Activated naive CD8-positive, alpha-beta T cell treated with anti-CD3 and anti-CD28 coated beads for 36 hours (primary cell): ENCODE measurements around the gene SSPN. TPM values are rescaled to one million over a fixed set of nuclear protein-coding genes. Genes with fewer than 3 reads are reported as not detected.

Experiments used
- DNase-seq: peaks from one replicate; pipeline ENCODE4 v3.0.0; 2021
- H3K27ac Mint-ChIP-seq: one replicate; pipeline ENCODE4 v1.8.0; 2022; ENCODE audit warnings: mild to moderate bottlenecking, moderate library complexity, mixed read lengths
- H3K27me3 Mint-ChIP-seq: one replicate; pipeline ENCODE4 v1.8.0; 2022; ENCODE audit warnings: mild to moderate bottlenecking, mixed read lengths
- H3K36me3 Mint-ChIP-seq: one replicate; pipeline ENCODE4 v1.8.0; 2021; ENCODE audit warnings: mild to moderate bottlenecking, mixed read lengths
- H3K4me1 Mint-ChIP-seq: one replicate; pipeline ENCODE4 v1.8.0; 2021; ENCODE audit warnings: mixed read lengths
- H3K4me3 Mint-ChIP-seq: one replicate; pipeline ENCODE4 v1.8.0; 2022; ENCODE audit warnings: mild to moderate bottlenecking, moderate library complexity, mixed read lengths
- H3K9me3 Mint-ChIP-seq: one replicate; pipeline ENCODE4 v1.8.0; 2022; ENCODE audit warnings: mixed read lengths
- total RNA-seq, 2 experiments: library from RNA; stranded (reverse); gene quantifications; one replicate each; pipeline ENCODE4 v1.2.3, GENCODE V29; 2021

Gene SSPN
- total RNA-seq, 2 experiments from 2014 or later, result not detected

- H3K27me3 Mint-ChIP-seq, result peaks cover 13% of the 10 kb centered on the region
- no peak for DNase-seq
- H3K27ac Mint-ChIP-seq, result no peak overlapping the region
- no peak overlapping the region for H3K4me3 Mint-ChIP-seq
- no peaks in the 10 kb centered on the region for H3K4me1 Mint-ChIP-seq
- H3K36me3 Mint-ChIP-seq, result no peaks in the 10 kb centered on the region
- no peaks in the 10 kb centered on the region for H3K9me3 Mint-ChIP-seq
Observed at GRCh38 chr12:26172946-26173552, 22.3 kb upstream of the SSPN start.

- peaks cover 20% of the 10 kb centered on the region for H3K27me3 Mint-ChIP-seq
- H3K36me3 Mint-ChIP-seq, result no peaks in the 10 kb centered on the region
- no peaks in the 10 kb centered on the region for H3K9me3 Mint-ChIP-seq
- DNase-seq, result no peak
- no peak overlapping the region for H3K27ac Mint-ChIP-seq
- no peaks in the 10 kb centered on the region for H3K4me1 Mint-ChIP-seq
- H3K4me3 Mint-ChIP-seq, result no peak overlapping the region
Observed at GRCh38 chr12:26176725-26177124, 18.6 kb upstream of the SSPN start.

GRCh38 chr12:26177283-26177682, 18.1 kb upstream of the SSPN start:
- Mint-ChIP-seq H3K4me1 (no peaks in the 10 kb centered on the region), H3K4me3 (no peak overlapping the region), H3K27ac (no peak overlapping the region), H3K36me3 (no peaks in the 10 kb centered on the region), H3K27me3 (peaks cover 23% of the 10 kb centered on the region), H3K9me3 (no peaks in the 10 kb centered on the region)
- no peak for DNase-seq

- H3K36me3 Mint-ChIP-seq, result no peaks in the 10 kb centered on the region
- H3K27ac Mint-ChIP-seq, result no peak overlapping the region
- no peaks in the 10 kb centered on the region for H3K4me1 Mint-ChIP-seq
- H3K27me3 Mint-ChIP-seq, result peaks cover 26% of the 10 kb centered on the region
- H3K4me3 Mint-ChIP-seq, result no peak overlapping the region
- DNase-seq, result no peak
- no peaks in the 10 kb centered on the region for H3K9me3 Mint-ChIP-seq
Observed at GRCh38 chr12:26179826-26180225, 15.5 kb upstream of the SSPN start.

- Mint-ChIP-seq H3K9me3 (no peaks in the 10 kb centered on the region), H3K36me3 (no peaks in the 10 kb centered on the region), H3K27ac (no peak overlapping the region), H3K4me1 (no peaks in the 10 kb centered on the region), H3K27me3 (peaks cover 25% of the 10 kb centered on the region), H3K4me3 (no peak overlapping the region)
- DNase-seq, result no peak
Observed at GRCh38 chr12:26182377-26182776, 13.0 kb upstream of the SSPN start.

- no peaks in the 10 kb centered on the region for H3K4me1 Mint-ChIP-seq
- no peak overlapping the region for H3K27ac Mint-ChIP-seq
- no peak overlapping the region for H3K4me3 Mint-ChIP-seq
- H3K36me3 Mint-ChIP-seq, result no peaks in the 10 kb centered on the region
- peaks cover 44% of the 10 kb centered on the region for H3K27me3 Mint-ChIP-seq
- no peaks in the 10 kb centered on the region for H3K9me3 Mint-ChIP-seq
- DNase-seq, result no peak
Observed at GRCh38 chr12:26185532-26186320, 9.6 kb upstream of the SSPN start.

GRCh38 chr12:26187014-26187798, 8.2 kb upstream of the SSPN start:
- Mint-ChIP-seq H3K27ac (no peak overlapping the region), H3K4me3 (no peak overlapping the region), H3K9me3 (no peaks in the 10 kb centered on the region)

GRCh38 chr12:26188127-26188526, 7.2 kb upstream of the SSPN start:
- Mint-ChIP-seq H3K9me3 (no peaks in the 10 kb centered on the region), H3K4me3 (no peak overlapping the region), H3K27ac (no peak overlapping the region), H3K4me1 (no peaks in the 10 kb centered on the region), H3K27me3 (peaks cover 48% of the 10 kb centered on the region), H3K36me3 (no peaks in the 10 kb centered on the region)
- DNase-seq, result no peak

More at GRCh38 chr12:26187014-26187798, 8.2 kb upstream of the SSPN start:
- H3K27me3 Mint-ChIP-seq, result peaks cover 49% of the 10 kb centered on the region
- H3K4me1 Mint-ChIP-seq, result no peaks in the 10 kb centered on the region
- no peaks in the 10 kb centered on the region for H3K36me3 Mint-ChIP-seq
- DNase-seq, result no peak

GRCh38 chr12:26188641-26189040, 6.7 kb upstream of the SSPN start:
- no peak overlapping the region for H3K27ac Mint-ChIP-seq
- H3K36me3 Mint-ChIP-seq, result no peaks in the 10 kb centered on the region
- no peak for DNase-seq
- H3K27me3 Mint-ChIP-seq, result peaks cover 45% of the 10 kb centered on the region
- no peaks in the 10 kb centered on the region for H3K9me3 Mint-ChIP-seq
- H3K4me1 Mint-ChIP-seq, result no peaks in the 10 kb centered on the region
- no peak overlapping the region for H3K4me3 Mint-ChIP-seq

- H3K27ac Mint-ChIP-seq, result no peak overlapping the region
- peaks cover 74% of the 10 kb centered on the region for H3K27me3 Mint-ChIP-seq
- no peaks in the 10 kb centered on the region for H3K36me3 Mint-ChIP-seq
- no peak for DNase-seq
- no peak overlapping the region for H3K4me3 Mint-ChIP-seq
- no peaks in the 10 kb centered on the region for H3K9me3 Mint-ChIP-seq
- H3K4me1 Mint-ChIP-seq, result peaks cover 3% of the 10 kb centered on the region
Observed at GRCh38 chr12:26192142-26192541, 3.2 kb upstream of the SSPN start.

- DNase-seq, result no peak
- Mint-ChIP-seq H3K4me3 (no peak overlapping the region), H3K27me3 (peaks cover 80% of the 10 kb centered on the region), H3K36me3 (no peaks in the 10 kb centered on the region), H3K9me3 (no peaks in the 10 kb centered on the region), H3K27ac (no peak overlapping the region), H3K4me1 (peaks cover 3% of the 10 kb centered on the region)
Observed at GRCh38 chr12:26193539-26193938, 1.8 kb upstream of the SSPN start.

GRCh38 chr12:26195641-26196420, 458 bp downstream of the SSPN start:
- Mint-ChIP-seq H3K4me3 (peak overlapping the region; percentile 68), H3K4me1 (peaks cover 3% of the 10 kb centered on the region), H3K9me3 (no peaks in the 10 kb centered on the region), H3K27ac (no peak overlapping the region), H3K27me3 (peaks cover 67% of the 10 kb centered on the region), H3K36me3 (no peaks in the 10 kb centered on the region)
- peak; percentile 18 for DNase-seq

GRCh38 chr12:26196421-26196716, 996 bp downstream of the SSPN start:
- no peak overlapping the region for H3K27ac Mint-ChIP-seq
- peaks cover 3% of the 10 kb centered on the region for H3K4me1 Mint-ChIP-seq
- H3K9me3 Mint-ChIP-seq, result no peaks in the 10 kb centered on the region
- peaks cover 62% of the 10 kb centered on the region for H3K27me3 Mint-ChIP-seq
- no peak overlapping the region for H3K4me3 Mint-ChIP-seq
- no peak for DNase-seq
- H3K36me3 Mint-ChIP-seq, result no peaks in the 10 kb centered on the region

GRCh38 chr12:26197832-26198231, 2.5 kb downstream of the SSPN start:
- Mint-ChIP-seq H3K4me3 (no peak overlapping the region), H3K27me3 (peaks cover 54% of the 10 kb centered on the region), H3K27ac (no peak overlapping the region), H3K4me1 (peaks cover 3% of the 10 kb centered on the region), H3K9me3 (peaks cover 3% of the 10 kb centered on the region), H3K36me3 (no peaks in the 10 kb centered on the region)
- no peak for DNase-seq

GRCh38 chr12:26198742-26199141, 3.4 kb downstream of the SSPN start:
- no peak for DNase-seq
- peaks cover 50% of the 10 kb centered on the region for H3K27me3 Mint-ChIP-seq
- no peaks in the 10 kb centered on the region for H3K36me3 Mint-ChIP-seq
- peaks cover 3% of the 10 kb centered on the region for H3K9me3 Mint-ChIP-seq
- H3K4me1 Mint-ChIP-seq, result peaks cover 3% of the 10 kb centered on the region
- no peak overlapping the region for H3K4me3 Mint-ChIP-seq
- no peak overlapping the region for H3K27ac Mint-ChIP-seq
